ENCODE data around the gene RBFOX1. TPM values are rescaled to one million over a fixed set of nuclear protein-coding genes. Genes with fewer than 3 reads are reported as not detected.
A peak's percentile ranks its signal among the peaks of the same experiment; 100 is the strongest.

The RBFOX1 gene
- total RNA-seq, 1 donor from 2014 or later: 70.2 TPM

DNA sequence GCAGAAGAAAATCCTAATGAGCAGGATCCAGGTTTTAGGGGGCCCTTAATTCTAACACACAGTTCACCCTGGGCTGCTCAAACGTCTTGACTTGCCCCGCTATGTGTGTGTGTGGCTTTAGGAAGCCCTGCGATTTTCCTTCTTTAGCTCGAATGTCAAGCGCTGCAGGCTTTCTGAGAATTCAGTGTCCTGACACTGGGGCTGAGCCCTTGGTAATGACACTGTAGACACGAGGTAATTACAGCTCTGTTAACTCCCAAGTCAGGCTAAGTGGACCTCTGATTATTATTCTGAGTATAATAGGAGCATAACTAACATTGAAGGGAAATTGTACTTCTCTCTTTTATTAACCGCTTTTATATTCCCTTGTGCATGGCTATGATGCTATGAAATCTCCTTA is 202.1 kb downstream of the RBFOX1 start:
- intact Hi-C loops (cut with DNase I): no loop called here
- DNase-seq (no peak), ATAC-seq (ENCODE audit: poor library complexity) (no peak)

DNA sequence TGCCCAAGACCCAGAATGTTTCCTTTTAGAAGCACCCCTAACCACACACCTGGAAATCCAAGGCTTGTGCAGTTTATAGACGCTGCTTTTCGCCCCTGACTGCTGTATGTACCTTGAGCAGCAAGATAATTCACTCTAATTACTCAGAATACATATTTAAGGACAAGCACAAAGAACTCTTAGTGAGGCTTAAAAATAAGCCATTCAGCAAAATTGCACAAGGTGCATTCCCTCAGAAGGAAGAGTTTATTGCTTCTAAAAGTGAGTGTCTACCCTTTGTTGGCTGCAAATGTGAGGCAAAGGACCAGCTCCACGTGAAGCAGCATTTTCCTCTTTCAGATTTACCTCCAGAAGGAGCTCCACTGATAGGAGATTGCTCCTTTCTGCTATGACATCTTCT is 208.4 kb downstream of the RBFOX1 start:
- DNase-seq (no peak), ATAC-seq (ENCODE audit: poor library complexity) (no peak)
- intact Hi-C loops (cut with DNase I): no loop called here

DNA sequence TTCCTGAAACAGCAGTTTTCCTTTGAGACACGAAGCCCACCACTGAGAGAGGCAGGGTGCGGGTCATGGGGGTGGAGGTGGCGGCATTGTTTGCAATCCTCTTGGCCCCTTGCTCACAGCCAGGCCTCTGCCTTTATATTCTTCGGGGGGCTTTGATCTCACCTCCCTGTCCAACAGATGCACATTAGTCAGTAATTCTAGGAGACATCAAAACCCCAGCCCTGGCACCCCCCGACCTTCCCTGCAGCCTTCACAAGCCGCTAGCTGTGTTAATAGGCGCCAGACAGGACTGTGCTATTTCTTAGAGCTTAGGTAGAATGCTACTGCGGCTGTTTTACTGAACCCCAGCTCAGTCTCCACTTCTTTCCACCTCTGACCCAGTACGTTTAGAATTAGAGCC is 212.6 kb downstream of the RBFOX1 start:
- intact Hi-C loops (cut with DNase I): no loop called here
- DNase-seq (no peak), ATAC-seq (ENCODE audit: poor library complexity) (no peak)

DNA sequence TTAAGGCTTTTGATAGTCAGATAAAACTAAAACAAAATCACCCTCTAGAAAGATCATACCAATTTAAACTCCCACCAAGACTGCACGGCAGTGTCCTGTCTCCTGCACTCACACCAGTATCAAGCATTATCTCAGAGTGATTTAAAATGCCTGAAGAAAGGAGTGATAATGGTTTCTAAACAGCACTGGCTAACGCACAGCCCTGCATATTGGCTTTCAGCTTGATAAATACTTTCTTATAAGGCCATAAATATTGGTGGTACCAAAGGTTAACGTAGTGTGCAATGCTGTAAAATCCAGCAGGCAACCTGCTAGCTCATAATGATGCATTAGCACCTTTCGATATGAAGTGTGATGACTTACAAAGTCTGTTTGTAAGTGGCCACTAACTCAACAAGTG is 214.3 kb downstream of the RBFOX1 start:
- ATAC-seq (ENCODE audit: poor library complexity) (no peak), DNase-seq (no peak)
- intact Hi-C loops (cut with DNase I): no loop called here

DNA sequence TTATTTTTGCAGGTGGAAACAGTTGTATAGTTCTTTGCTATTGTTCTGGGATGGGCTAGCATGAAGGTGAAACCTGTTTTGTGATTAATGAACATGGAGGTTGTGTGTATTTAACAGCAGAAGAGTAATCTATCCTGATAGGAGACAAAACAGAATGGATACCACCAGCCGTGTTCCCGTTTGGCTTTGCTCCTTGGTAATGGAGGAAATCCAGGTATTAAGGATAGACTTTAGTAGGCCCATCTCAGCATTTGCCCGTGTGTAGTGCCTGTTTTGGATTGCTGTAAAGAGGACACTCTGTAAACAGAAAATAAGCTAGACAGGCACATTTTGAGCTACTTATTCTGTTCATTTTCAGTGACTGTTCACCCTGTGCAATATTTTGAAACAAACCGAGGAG is 215.1 kb downstream of the RBFOX1 start:
- intact Hi-C loops (cut with DNase I): no loop called here
- ATAC-seq (ENCODE audit: poor library complexity) (no peak), DNase-seq (no peak)

DNA sequence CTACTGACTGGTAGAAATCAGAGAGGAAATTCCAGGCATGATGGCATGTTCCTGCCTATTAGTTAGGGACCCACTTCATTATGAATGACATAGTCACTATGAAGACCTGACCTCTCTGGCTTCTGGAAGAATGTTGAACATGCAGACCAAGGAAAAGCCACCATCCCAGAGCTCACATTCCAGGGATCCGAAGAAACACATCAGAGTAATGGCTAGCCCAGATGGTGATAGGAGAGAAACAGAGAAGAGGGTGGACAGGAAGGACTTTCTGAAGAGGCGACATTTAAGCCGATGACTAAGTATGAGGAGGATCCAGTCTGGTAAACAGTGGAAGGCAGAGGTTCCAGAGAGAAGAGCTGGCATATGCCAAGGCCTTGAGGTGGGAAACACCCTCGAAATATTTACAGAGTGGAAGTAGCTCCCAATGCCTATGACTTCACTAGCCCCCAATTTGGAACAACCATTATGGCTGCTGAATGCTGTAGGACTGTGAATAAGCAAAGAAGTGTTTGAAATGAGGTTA is 216.2 kb downstream of the RBFOX1 start:
- intact Hi-C loops (cut with DNase I): no loop called here
- DNase-seq (no peak), ATAC-seq (ENCODE audit: poor library complexity) (no peak)

DNA sequence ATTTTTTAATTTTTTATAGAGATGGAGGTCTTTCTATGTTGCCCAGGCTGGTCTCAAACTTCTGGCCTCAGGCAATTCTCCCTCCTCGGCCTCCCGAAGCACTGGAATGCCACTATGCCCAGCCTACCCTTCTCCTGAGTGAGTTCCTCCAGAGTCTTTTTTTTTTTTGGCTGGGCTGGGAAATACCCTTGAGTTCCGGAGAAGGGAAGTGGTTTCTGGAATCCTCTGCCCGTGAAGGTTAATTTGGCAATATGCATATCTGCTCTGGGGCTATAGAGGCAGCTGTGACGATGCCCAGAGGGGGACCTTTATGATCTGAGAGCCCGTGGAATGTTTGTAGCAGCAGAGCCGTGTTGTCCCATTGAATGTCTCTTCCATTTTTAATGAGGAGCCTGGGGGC is 217.5 kb downstream of the RBFOX1 start:
- DNase-seq (no peak), ATAC-seq (ENCODE audit: poor library complexity) (no peak)
- intact Hi-C loops (cut with DNase I): no loop called here

DNA sequence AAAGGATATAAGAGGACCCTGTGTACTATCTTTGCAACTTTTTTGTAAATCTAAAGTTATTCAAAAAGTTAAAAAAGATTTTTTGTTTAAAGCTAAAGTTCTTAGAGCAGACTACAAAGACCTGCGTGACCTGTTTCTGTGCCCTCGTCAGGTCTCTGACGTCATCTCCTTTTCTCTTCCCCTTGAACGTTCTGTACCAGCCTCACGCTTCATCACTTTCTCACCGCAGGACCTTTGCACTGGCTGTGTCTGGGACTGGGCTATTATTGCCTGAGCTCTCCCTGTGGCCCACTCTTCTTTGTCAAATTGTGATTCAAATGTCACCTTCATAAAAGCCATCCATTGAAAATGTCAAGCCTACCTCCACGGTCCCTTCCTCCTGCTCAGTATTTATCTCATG is 222.8 kb downstream of the RBFOX1 start:
- intact Hi-C loops (cut with DNase I): no loop called here
- no peak for ATAC-seq (ENCODE audit: poor library complexity)

DNA sequence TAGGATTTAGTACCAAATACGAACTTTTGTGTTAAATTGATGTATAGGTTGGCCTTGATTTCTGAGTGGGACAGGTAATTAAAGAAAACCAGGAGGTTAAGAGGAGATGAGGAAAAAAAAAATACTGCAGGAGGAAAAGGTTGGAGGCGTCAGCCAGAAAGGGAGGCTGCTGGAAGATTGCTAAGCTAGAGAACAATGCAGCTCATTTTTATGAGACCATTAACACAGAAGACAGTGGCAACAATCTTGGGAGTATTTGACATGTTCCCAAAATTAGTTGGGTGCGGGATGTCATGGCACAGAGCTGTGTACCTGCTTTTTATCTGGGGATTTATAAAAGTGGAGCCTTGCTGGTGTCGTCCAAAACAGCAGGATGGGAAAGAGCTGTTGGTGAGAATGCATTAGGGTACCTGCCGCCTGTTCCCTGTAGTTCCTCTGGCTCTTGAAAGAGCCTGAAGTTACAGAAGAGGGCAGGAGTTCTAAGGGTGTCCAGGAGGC is 229.3 kb downstream of the RBFOX1 start:
- no peak for DNase-seq
- ATAC-seq (ENCODE audit: poor library complexity): no peak
- intact Hi-C loops (cut with DNase I): no loop called here

More for the DNA sequence above, 222.8 kb downstream of the RBFOX1 start:
- DNase-seq: no peak

DNA sequence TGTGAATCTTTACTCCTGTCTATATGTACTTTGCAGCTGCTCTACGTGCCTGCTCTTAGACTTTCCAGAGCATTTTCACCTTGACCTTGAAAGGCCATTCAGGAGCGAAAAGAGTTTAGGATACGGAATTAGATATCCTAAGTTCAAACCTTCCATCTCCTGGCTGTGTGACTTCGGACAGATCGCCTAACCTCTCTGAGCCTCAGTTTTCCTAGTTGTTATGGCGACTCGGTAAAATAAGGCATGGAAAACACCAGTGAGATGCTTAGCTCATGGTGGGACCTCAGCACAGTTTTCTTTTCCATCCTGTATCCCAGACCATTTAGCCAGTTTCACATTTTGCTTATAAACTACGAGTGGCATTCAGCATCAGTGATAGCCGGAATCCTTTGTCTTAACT is 233.7 kb downstream of the RBFOX1 start:
- ATAC-seq (ENCODE audit: poor library complexity) (no peak), DNase-seq (no peak)
- intact Hi-C loops (cut with DNase I): no loop called here

DNA sequence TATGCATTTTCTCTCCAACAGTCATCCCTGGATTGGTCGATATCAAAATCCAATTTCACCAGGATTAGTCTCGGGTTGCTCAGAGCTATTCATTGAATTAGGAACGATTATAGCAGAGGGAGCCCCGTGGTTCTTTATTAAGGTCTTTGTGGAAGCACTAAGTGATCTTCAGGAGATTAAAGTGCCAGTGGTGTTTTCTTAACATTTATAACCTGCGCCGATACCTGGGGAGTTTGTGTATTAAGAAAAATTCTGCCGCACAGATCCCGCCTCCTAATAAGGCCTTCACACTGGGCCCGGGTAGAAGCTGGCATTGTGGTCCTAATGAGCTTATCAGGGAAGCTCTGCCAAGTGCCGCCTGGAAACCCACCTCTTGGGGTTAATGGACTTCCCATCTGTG is 238.7 kb downstream of the RBFOX1 start:
- DNase-seq: no peak
- intact Hi-C loops (cut with DNase I): no loop called here
- ATAC-seq (ENCODE audit: poor library complexity): no peak

DNA sequence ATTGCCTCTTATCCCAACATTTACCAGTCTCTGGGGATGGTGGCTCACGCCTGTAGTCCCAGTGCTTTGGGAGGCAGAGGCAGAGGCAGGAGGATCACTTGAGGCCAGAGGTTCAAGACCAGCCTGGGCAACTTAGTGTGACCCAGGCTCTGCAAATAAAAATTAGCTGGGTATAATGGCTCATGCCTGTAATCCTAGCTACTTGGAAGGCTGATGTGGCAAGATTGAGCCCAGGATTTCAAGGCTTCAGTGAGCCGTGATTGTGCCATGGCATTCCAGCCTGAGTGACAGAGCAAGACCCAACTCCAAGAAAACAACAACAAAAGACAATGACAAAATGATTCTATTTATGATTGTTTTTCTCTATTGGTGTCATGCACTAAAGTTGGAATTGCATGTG is 244.9 kb downstream of the RBFOX1 start:
- intact Hi-C loops (cut with DNase I): no loop called here
- no peak for ATAC-seq (ENCODE audit: poor library complexity)
- no peak for DNase-seq

DNA sequence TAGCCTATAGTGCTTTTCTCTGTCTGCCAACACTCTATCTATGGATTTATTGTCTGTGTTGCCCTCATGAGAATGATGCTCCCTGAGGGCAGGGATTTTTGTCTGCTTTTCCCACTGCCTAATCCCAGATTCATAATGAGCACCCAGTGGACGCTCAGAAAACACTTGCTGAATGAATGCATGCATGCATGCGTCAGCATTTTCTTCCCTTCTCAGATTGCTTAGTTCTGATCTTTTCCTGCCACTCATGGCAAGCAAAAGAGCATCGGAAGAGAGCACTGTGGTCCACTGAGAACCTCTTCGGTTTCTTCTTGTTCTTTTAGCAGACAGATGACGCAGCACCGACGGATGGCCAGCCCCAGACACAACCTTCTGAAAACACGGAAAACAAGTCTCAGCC is 246.8 kb downstream of the RBFOX1 start:
- DNase-seq (no peak), ATAC-seq (ENCODE audit: poor library complexity) (no peak)
- intact Hi-C loops (cut with DNase I): no loop called here

DNA sequence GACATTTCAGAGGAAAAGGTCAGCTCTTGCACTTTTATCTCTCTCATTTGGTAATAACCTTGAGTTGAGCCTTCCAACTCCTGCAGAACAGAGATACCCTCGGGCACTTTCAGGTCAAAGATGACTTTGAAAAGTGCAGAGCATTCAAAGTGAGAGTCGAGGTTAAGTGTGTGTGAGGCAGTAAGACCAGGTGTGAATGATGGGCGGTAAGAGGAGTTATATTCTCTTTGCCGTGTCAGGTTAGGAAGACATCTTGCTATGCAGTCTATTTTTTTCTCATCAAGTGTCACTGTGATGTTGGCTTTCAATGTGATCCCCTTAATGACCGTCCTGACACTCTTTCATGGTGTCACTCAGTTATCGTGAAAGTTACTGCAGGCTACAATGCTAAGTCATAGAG is 248.5 kb downstream of the RBFOX1 start:
- no peak for DNase-seq
- intact Hi-C loops (cut with DNase I): no loop called here
- ATAC-seq (ENCODE audit: poor library complexity): no peak

DNA sequence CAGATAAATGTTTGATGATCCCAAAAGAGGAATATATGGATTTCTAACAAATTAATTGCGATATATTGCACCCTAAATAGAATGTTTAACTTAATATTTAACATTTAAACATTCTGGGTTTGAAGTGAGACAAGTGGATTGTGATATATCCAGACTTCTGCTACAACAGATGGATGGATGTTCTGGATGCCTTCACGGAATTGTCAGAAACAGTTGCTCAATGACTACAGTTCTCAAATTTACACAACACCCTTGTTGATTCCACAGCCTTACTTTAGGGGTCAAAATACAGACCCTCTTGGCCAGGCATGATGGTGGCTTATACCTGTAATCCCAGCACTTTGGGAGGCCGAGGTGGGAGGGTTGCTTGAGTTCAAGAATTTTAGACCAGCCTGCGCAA is 250.8 kb downstream of the RBFOX1 start:
- ATAC-seq (ENCODE audit: poor library complexity) (no peak), DNase-seq (no peak)
- intact Hi-C loops (cut with DNase I): no loop called here

DNA sequence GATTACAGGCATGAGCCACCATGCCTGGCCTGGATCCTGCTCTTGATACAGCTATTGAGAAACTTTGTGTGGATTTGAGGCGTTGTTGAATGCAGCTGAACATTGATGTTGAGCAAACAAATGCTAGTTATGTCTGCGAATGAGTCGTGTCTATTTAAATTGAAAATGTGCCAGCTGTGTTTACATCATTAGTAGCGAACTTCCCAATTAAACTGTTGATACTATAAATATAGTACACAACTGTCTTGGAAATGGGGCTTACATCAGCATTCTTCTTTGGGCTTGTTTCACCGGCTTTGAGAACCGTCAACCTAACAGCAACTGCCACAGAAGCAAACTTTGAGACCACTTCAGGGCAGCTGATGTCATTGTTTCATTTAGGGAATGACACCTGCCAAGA is 251.9 kb downstream of the RBFOX1 start:
- no peak for DNase-seq
- no peak for ATAC-seq (ENCODE audit: poor library complexity)
- intact Hi-C loops (cut with DNase I): no loop called here

DNA sequence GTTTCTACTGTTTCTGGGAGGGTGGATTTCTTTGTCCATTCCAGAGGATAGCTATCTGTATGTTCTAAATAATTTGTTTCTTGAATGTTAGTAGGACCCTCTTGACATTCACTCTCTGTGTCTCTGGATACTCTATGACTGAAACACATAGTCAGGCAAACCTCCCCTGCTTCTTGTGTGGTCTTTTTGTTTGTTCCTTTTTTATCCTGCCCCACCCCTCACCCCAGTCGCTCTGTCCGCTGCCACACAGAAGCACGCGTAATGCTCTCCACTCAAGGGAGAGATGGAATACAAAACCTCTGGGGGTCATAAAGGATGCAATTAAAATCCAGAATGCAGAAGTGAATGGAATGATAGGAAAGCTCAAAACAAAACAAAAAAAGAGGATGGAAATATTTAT is 253.1 kb downstream of the RBFOX1 start:
- intact Hi-C loops (cut with DNase I): no loop called here
- no peak for DNase-seq
- no peak for ATAC-seq (ENCODE audit: poor library complexity)

DNA sequence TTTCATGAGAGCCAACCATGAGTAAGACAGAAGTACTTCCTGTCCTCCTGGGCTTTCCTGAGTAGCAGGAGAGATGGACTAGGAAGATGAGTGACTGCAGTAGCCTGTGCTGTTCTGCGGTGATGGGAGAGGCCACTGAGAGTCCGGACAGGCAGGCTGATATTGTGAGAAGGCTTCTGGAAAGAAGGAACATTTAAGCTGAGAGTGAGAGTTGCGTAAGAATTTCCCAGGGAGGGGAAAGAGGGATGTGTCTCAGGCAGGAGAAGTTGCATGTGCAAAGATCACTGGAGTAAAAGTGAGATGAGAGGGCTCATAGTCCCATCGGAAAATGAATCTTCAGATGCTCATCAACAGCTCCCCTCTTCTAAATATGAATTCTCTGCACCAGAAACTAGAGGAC is 258.3 kb downstream of the RBFOX1 start:
- DNase-seq (no peak), ATAC-seq (ENCODE audit: poor library complexity) (no peak)
- intact Hi-C loops (cut with DNase I): no loop called here

DNA sequence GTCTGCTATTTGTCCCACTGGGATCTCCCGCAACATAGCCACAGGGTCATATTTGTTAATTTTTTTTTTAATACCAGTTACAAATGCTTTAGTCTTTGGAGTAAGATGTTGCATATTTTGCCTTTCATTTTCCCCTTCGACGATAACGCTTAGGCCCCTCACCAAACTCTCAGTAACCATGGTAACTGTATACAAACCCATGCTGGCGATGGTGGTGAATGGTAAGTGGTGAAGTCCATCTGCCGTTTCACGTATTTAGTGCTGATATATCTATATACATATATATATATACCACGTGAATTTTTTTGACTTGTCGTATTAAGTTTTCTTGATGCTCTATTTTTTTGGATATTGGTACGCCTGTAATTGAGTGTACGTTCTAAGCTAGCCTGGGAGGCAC is 263.7 kb downstream of the RBFOX1 start:
- intact Hi-C loops (cut with DNase I): no loop called here
- DNase-seq (no peak), ATAC-seq (ENCODE audit: poor library complexity) (no peak)

DNA sequence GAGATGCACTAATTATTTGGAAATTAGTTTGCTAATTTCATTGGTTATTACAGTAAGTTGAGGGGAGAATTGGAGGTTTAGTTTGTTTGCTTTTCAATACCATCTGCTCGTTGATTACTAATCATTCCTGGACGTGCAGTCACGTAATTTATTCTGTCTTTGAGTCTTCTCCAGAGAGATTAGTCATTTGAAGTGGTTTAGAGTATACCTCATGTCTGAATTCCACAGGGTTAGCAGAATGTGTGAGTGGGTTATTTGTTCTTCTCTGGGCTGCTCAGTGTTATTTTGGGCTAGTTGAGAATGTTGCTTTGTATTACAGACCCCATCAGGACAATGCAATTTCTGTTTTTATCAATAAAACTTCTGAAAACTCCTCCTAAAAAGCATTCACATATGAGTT is 265.0 kb downstream of the RBFOX1 start:
- ATAC-seq (ENCODE audit: poor library complexity) (no peak), DNase-seq (no peak)
- intact Hi-C loops (cut with DNase I): no loop called here

DNA sequence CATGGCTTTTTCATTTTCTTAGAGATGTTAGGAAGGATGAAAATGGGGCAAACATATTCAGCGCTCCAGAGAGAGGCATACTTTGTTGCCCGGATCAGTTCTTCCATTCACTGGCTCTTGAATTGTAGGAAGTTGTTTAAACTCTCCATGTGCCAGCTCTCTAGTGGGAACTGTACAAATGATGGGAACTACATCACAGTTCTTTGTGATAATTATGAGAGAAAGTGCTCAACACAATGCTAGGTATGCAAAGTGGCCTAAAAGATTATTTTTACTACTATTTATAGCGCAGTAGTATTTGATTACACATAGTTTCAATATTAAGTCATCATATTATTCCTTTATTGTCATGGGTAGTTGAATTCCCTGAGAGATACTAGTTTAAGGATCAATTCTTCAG is 268.5 kb downstream of the RBFOX1 start:
- intact Hi-C loops (cut with DNase I): no loop called here
- ATAC-seq (ENCODE audit: poor library complexity) (peak; percentile 85), DNase-seq (no peak)
